Measurements from ENCODE around the gene CHCHD6. TPM values are rescaled to one million over a fixed set of nuclear protein-coding genes. Genes with fewer than 3 reads are reported as not detected.

Gene CHCHD6
- total RNA-seq, 4 donors from 2014 or later: 15.6 to 25.8 (median 21.2) TPM

DNA sequence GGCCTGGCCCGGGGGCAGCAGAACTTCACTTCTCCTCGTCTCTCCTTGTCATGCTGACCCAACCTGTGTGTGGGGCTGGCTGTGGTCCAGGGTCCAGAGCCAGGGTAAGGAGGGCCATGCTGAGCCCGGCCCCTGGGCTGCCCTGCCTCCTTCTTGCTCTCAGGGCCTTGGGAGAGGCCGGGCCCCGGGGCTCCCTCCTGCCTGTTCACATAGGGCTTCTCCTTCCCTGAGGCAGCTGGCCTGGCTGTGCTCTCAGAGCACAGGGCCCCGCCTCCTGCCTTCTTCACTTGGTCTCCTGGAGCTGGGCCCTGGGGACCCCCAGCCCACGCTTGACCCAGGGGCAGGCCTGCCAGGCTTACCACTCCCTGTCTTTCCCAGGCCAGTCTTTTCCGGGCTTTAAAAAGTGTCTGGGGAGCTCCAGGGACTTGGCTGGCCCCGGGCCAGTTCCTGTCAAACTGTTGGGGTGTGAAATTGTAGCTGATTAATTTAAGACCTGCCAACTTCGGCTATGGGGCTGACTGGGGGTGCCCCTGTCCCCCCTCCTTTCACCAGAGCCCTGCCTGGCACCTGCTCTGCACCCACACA lies 290.7 kb downstream of the CHCHD6 start:
- intact Hi-C loops (cut with DNase I; ENCODE audit: low total_unique reads): no loop called here
- no peak overlapping the region for H3K4me3 ChIP-seq (ENCODE audit: low read depth, poor library complexity, severe bottlenecking)
- TF ChIP-seq POLR2A (IDR thresholded peaks at IDR 0.05): no peak
- TF ChIP-seq, protein P1, sequence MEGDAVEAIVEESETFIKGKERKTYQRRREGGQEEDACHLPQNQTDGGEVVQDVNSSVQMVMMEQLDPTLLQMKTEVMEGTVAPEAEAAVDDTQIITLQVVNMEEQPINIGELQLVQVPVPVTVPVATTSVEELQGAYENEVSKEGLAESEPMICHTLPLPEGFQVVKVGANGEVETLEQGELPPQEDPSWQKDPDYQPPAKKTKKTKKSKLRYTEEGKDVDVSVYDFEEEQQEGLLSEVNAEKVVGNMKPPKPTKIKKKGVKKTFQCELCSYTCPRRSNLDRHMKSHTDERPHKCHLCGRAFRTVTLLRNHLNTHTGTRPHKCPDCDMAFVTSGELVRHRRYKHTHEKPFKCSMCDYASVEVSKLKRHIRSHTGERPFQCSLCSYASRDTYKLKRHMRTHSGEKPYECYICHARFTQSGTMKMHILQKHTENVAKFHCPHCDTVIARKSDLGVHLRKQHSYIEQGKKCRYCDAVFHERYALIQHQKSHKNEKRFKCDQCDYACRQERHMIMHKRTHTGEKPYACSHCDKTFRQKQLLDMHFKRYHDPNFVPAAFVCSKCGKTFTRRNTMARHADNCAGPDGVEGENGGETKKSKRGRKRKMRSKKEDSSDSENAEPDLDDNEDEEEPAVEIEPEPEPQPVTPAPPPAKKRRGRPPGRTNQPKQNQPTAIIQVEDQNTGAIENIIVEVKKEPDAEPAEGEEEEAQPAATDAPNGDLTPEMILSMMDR (IDR thresholded peaks at IDR 0.05): no peak
- 33 to 38% methylated on average over 5 to 7 of the region's 10 CpGs for WGBS, 2 donors
- no peak for DNase-seq (ENCODE audit: low spot score in 2 of 2)

GRCh38 chr3:126995254-126995780 lies 291.3 kb downstream of the CHCHD6 start:
- intact Hi-C loops (cut with DNase I; ENCODE audit: low total_unique reads): no loop called here

DNA sequence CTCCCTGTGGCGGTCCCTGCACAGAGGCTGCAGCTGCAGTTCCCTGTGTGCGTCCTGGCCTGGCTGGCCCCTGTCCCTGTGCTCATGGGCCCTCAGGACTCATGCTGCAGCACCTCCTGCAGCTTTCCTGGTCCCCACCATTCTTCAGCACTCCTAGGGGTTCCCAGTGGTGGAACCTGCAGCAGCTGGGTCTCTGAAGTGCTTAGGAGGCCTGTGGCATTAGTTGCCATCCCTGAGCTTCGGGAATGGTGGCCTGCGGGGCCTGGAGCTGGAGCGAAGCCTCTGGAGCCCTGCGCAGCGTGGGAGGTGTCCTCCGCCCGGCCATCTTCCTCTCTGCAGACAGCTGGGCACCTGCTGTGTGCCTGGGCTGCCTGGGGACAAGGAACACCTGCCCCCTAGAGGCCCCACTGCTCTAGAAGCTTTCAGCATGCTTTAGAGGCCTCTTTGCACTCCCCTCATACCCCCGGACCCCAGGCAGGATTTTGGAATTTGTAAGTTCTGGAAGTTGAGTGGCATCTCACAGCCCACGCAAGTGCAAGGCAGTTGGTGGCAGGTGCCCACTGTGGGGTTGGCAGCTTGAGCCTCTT lies 292.0 kb downstream of the CHCHD6 start:
- no peak overlapping the region for H3K4me3 ChIP-seq (ENCODE audit: low read depth, poor library complexity, severe bottlenecking)
- TF ChIP-seq, protein P1 (IDR thresholded peaks at IDR 0.05): no peak
- no peak for TF ChIP-seq POLR2A (IDR thresholded peaks at IDR 0.05)
- no peak for DNase-seq (ENCODE audit: low spot score in 2 of 2)
- intact Hi-C loops (cut with DNase I; ENCODE audit: low total_unique reads): no loop called here
- WGBS, 2 donors: 90 to 91% methylated on average over 6 to 11 of the region's 11 CpGs

More at GRCh38 chr3:126995254-126995780, 291.3 kb downstream of the CHCHD6 start:
- DNase-seq (ENCODE audit: low spot score in 2 of 2): no peak
- no peak overlapping the region for H3K4me3 ChIP-seq (ENCODE audit: low read depth, poor library complexity, severe bottlenecking)
- WGBS, 2 donors: 52 to 53% methylated on average over 8 to 12 of the region's 12 CpGs
- TF ChIP-seq, protein P1 (IDR thresholded peaks at IDR 0.05): no peak
- no peak for TF ChIP-seq POLR2A (IDR thresholded peaks at IDR 0.05)

DNA sequence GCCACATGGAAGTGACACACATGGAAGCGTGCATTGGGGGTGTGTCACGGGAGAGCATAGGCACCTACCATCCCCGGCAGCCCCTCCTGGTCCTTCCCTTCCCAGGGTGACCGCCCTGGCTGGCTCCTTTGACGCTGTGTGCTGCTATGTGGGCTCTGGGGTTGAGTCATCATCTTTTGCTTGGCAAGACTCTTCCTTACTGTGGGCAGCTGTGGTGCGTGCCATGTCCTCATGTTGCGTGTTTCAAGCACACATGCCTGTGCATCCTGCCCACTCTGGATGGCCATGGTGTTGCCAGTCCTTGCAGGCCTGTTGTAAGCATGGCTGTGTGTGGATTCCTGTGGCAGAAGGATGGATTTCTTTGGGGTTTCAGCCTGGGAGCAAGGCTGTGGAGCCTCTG lies 292.9 kb downstream of the CHCHD6 start:
- 75 to 77% methylated on average over 7 of the region's 7 CpGs for WGBS, 2 donors
- TF ChIP-seq, protein P1 (IDR thresholded peaks at IDR 0.05): no peak
- TF ChIP-seq POLR2A (IDR thresholded peaks at IDR 0.05): no peak
- DNase-seq (ENCODE audit: low spot score in 2 of 2): no peak
- H3K4me3 ChIP-seq (ENCODE audit: low read depth, poor library complexity, severe bottlenecking): no peak overlapping the region
- intact Hi-C loops (cut with DNase I; ENCODE audit: low total_unique reads): no loop called here

GRCh38 chr3:126997455-126998038 lies 293.5 kb downstream of the CHCHD6 start:
- 84 to 95% methylated on average over 10 to 16 of the region's 19 CpGs for WGBS, 2 donors
- TF ChIP-seq, protein P1 (IDR thresholded peaks at IDR 0.05): no peak
- no peak for TF ChIP-seq POLR2A (IDR thresholded peaks at IDR 0.05)

More at GRCh38 chr3:126997455-126998038, 293.5 kb downstream of the CHCHD6 start:
- intact Hi-C loops (cut with DNase I; ENCODE audit: low total_unique reads): no loop called here
- no peak for DNase-seq (ENCODE audit: low spot score in 2 of 2)
- no peak overlapping the region for H3K4me3 ChIP-seq (ENCODE audit: low read depth, poor library complexity, severe bottlenecking)
